Neuronal stem cell (in vitro differentiated cells): ENCODE results near the gene MTREX.

Experiments
- DNase-seq: peaks from one replicate; pipeline ENCODE4 v3.0.0-alpha.2; 2013; ENCODE audit warnings: low spot score
- H2AFZ ChIP-seq: one replicate; pipeline ENCODE4 v1.6.1; 2013; ENCODE audit warnings: mild to moderate bottlenecking, low read length, inconsistent platforms
- H2AK5ac ChIP-seq: 2 replicates; pipeline ENCODE4 v1.6.1; 2013; ENCODE audit warnings: low read depth, mild to moderate bottlenecking, inconsistent platforms, low read length, moderate library complexity, mixed read lengths
- H2BK120ac ChIP-seq: 2 replicates; pipeline ENCODE4 v1.6.1; 2013; ENCODE audit warnings: low read depth, mild to moderate bottlenecking, inconsistent platforms, low read length, moderate library complexity, mixed read lengths
- H2BK12ac ChIP-seq: one replicate; pipeline ENCODE4 v1.6.1; 2013; ENCODE audit warnings: low read length, inconsistent platforms
- H2BK15ac ChIP-seq: 2 replicates; pipeline ENCODE4 v1.6.1; 2013; ENCODE audit warnings: mild to moderate bottlenecking, low read length, inconsistent platforms, mixed read lengths
- H2BK5ac ChIP-seq: one replicate; pipeline ENCODE4 v1.6.1; 2013; ENCODE audit warnings: inconsistent platforms, mild to moderate bottlenecking, low read length, moderate library complexity
- H3K14ac ChIP-seq: one replicate; pipeline ENCODE4 v1.6.1; 2013; ENCODE audit warnings: low read length, inconsistent platforms
- H3K18ac ChIP-seq: 2 replicates; pipeline ENCODE4 v1.6.1; 2013; ENCODE audit warnings: low read length, inconsistent platforms
- H3K23ac ChIP-seq: 2 replicates; pipeline ENCODE4 v1.6.1; 2013; ENCODE audit warnings: low read depth, mild to moderate bottlenecking, mixed read lengths, low read length, inconsistent platforms; ENCODE audit not compliant: poor library complexity
- H3K27ac ChIP-seq: replicated peaks from 3 replicates; pipeline ENCODE4 v1.5.1; 2013; ENCODE audit warnings: low read length, inconsistent platforms
- H3K27me3 ChIP-seq, 3 experiments: 2 replicates each; pipeline ENCODE4 v1.6.1; 2013; ENCODE audit warnings: low read length in 3 of 3, mild to moderate bottlenecking in 2 of 3, inconsistent platforms in 1 of 3, low read depth in 1 of 3, mixed read lengths in 1 of 3, moderate library complexity in 1 of 3; ENCODE audit not compliant: control insufficient read depth in 3 of 3, insufficient read depth in 3 of 3
- H3K36me3 ChIP-seq, 2 donors: replicated peaks in 1 of 2; 2 replicates each; pipeline ENCODE4 v1.6.1; 2013; ENCODE audit warnings: low read length in 2 of 2; ENCODE audit not compliant: control insufficient read depth in 2 of 2, insufficient read depth in 2 of 2
- H3K4ac ChIP-seq: 2 replicates; pipeline ENCODE4 v1.6.1; 2013; ENCODE audit warnings: inconsistent platforms, mild to moderate bottlenecking, low read length, moderate library complexity
- H3K4me1 ChIP-seq, 2 donors: 1 replicate in 1 of 2; 2 replicates in 1 of 2; pipeline ENCODE4 v1.6.1; 2013; ENCODE audit warnings: low read length in 2 of 2, low read depth in 1 of 2; ENCODE audit not compliant: control insufficient read depth in 2 of 2, insufficient read depth in 1 of 2
- H3K4me2 ChIP-seq: one replicate; pipeline ENCODE4 v1.6.1; 2013; ENCODE audit warnings: mild to moderate bottlenecking, low read length, inconsistent platforms; ENCODE audit not compliant: insufficient read depth, poor library complexity, severe bottlenecking
- H3K4me3 ChIP-seq, 2 donors: 2 replicates each; pipeline ENCODE4 v1.5.1; 2013; ENCODE audit warnings: low read length in 2 of 2, mild to moderate bottlenecking in 2 of 2, inconsistent platforms in 1 of 2, moderate library complexity in 1 of 2
- H3K79me1 ChIP-seq: one replicate; pipeline ENCODE4 v1.6.1; 2013; ENCODE audit warnings: low read depth, mild to moderate bottlenecking, inconsistent platforms, low read length, moderate library complexity
- H3K9ac ChIP-seq: one replicate; pipeline ENCODE4 v1.6.1; 2013; ENCODE audit warnings: mild to moderate bottlenecking, low read depth, low read length, inconsistent platforms; ENCODE audit not compliant: poor library complexity
- H3K9me3 ChIP-seq, 2 donors: replicated peaks in 1 of 2; 2 replicates each; pipeline versions ENCODE3 to v1.6.1; 2013; ENCODE audit warnings: low read length in 2 of 2, mild to moderate bottlenecking in 2 of 2, inconsistent platforms in 1 of 2, low read depth in 1 of 2, mixed read lengths in 1 of 2, moderate library complexity in 1 of 2; ENCODE audit not compliant: control insufficient read depth in 2 of 2, insufficient read depth in 1 of 2
- H4K8ac ChIP-seq: one replicate; pipeline ENCODE4 v1.6.1; 2013; ENCODE audit warnings: low read depth, mild to moderate bottlenecking, inconsistent platforms, low read length, moderate library complexity
- H4K91ac ChIP-seq: one replicate; pipeline ENCODE4 v1.6.1; 2013; ENCODE audit warnings: low read length, low read depth, mild to moderate bottlenecking, inconsistent platforms; ENCODE audit not compliant: poor library complexity
- WGBS, 2 donors: extraction: QIAGEN DNeasy Blood & Tissue Kit; methylation state at CpG; one replicate each; pipeline ENCODE4 v1.1.7; 2013; ENCODE audit warnings: missing lambda C conversion rate in 2 of 2, mixed read lengths in 1 of 2; ENCODE audit not compliant: insufficient read length in 2 of 2, insufficient replicate concordance in 1 of 2; ENCODE audit errors: extremely low coverage in 2 of 2; 5-methylcytosine and 5-hydroxymethylcytosine counted together

Gene MTREX

DNA sequence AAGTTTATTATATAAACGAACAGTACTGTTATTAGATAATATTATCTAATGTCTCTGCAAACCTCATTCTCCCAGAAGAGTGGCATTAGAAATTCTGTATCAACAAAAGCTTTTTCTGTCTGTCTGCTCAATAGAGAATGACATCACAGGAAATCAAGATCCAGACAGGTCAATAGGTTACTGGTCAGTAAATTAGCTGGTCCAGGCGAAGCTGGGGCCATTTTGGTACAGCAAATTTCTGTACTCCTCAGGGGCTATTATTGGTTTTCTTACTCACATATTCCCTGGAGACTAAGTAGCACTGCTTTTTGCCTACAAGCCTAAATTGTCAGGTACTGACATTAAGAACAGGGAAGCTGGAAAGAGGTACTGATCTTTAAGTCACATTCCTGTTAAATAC is 146.5 kb downstream of the MTREX start:
- H3K4me2 ChIP-seq = no peak overlapping the region
- no peak overlapping the region for H2BK120ac ChIP-seq
- no peak for DNase-seq
- H3K36me3 ChIP-seq = no peaks in the 10 kb centered on the region
- H2BK5ac ChIP-seq = no peak overlapping the region
- no peaks in the 10 kb centered on the region for H3K9me3 ChIP-seq
- WGBS, 2 donors = no CpG with 5 or more reads among the region's 2 CpGs
- no peaks in the 10 kb centered on the region for H3K4me1 ChIP-seq
- no peak overlapping the region for H3K18ac ChIP-seq
- H3K23ac ChIP-seq = no peak overlapping the region
- H4K8ac ChIP-seq = no peak overlapping the region
- H2BK12ac ChIP-seq = no peak overlapping the region
- no peak overlapping the region for H3K4me3 ChIP-seq
- no peak overlapping the region for H3K14ac ChIP-seq
- H2AK5ac ChIP-seq = no peak overlapping the region
- no peaks in the 10 kb centered on the region for H3K27me3 ChIP-seq
- no peak overlapping the region for H3K27ac ChIP-seq
- peaks cover 2% of the 10 kb centered on the region for H3K79me1 ChIP-seq
- H2BK15ac ChIP-seq = no peak overlapping the region
- H4K91ac ChIP-seq = no peak overlapping the region
- H3K9ac ChIP-seq = no peak overlapping the region
- H2AFZ ChIP-seq = no peak overlapping the region
- no peak overlapping the region for H3K4ac ChIP-seq

- H3K4ac ChIP-seq = no peak overlapping the region
- H3K9me3 ChIP-seq = no peaks in the 10 kb centered on the region
- H2AK5ac ChIP-seq = no peak overlapping the region
- H4K91ac ChIP-seq = no peak overlapping the region
- no peak overlapping the region for H3K14ac ChIP-seq
- no peak overlapping the region for H3K9ac ChIP-seq
- no peak overlapping the region for H2AFZ ChIP-seq
- H3K4me2 ChIP-seq = no peak overlapping the region
- no peak overlapping the region for H2BK15ac ChIP-seq
- H2BK120ac ChIP-seq = no peak overlapping the region
- no peak for DNase-seq
- H3K27ac ChIP-seq = no peak overlapping the region
- H3K4me1 ChIP-seq = no peaks in the 10 kb centered on the region
- no peaks in the 10 kb centered on the region for H3K36me3 ChIP-seq
- H3K79me1 ChIP-seq = peaks cover 2% of the 10 kb centered on the region
- H3K27me3 ChIP-seq = no peaks in the 10 kb centered on the region
- no peak overlapping the region for H2BK12ac ChIP-seq
- WGBS, 2 donors = no CpG with 5 or more reads among the region's 3 CpGs
- no peak overlapping the region for H2BK5ac ChIP-seq
- H3K4me3 ChIP-seq = no peak overlapping the region
- no peak overlapping the region for H3K18ac ChIP-seq
- H4K8ac ChIP-seq = no peak overlapping the region
- no peak overlapping the region for H3K23ac ChIP-seq
Measured at GRCh38 chr5:55456216-55456895, 148.6 kb downstream of the MTREX start.

GRCh38 chr5:55459572-55459971 is 151.8 kb downstream of the MTREX start:
- no CpG with 5 or more reads among the region's 2 CpGs for WGBS, 2 donors

GRCh38 chr5:55463613-55464012 is 155.8 kb downstream of the MTREX start:
- H2AK5ac ChIP-seq = no peak overlapping the region
- H4K8ac ChIP-seq = no peak overlapping the region
- H3K4me3 ChIP-seq = no peak overlapping the region
- H3K4ac ChIP-seq = no peak overlapping the region
- H3K9me3 ChIP-seq = no peaks in the 10 kb centered on the region
- H3K79me1 ChIP-seq = no peaks in the 10 kb centered on the region
- H2BK120ac ChIP-seq = no peak overlapping the region
- no peaks in the 10 kb centered on the region for H3K36me3 ChIP-seq
- H2BK15ac ChIP-seq = no peak overlapping the region
- no peak overlapping the region for H2BK5ac ChIP-seq
- H3K23ac ChIP-seq = no peak overlapping the region
- H2AFZ ChIP-seq = no peak overlapping the region
- no CpG with 5 or more reads among the region's 3 CpGs for WGBS, 2 donors
- H2BK12ac ChIP-seq = no peak overlapping the region
- no peak overlapping the region for H3K9ac ChIP-seq
- H3K27ac ChIP-seq = no peak overlapping the region
- no peak overlapping the region for H3K4me2 ChIP-seq
- DNase-seq = no peak
- H3K27me3 ChIP-seq = no peaks in the 10 kb centered on the region
- H3K4me1 ChIP-seq = no peaks in the 10 kb centered on the region
- H4K91ac ChIP-seq = no peak overlapping the region
- no peak overlapping the region for H3K14ac ChIP-seq
- no peak overlapping the region for H3K18ac ChIP-seq

More at GRCh38 chr5:55459572-55459971, 151.8 kb downstream of the MTREX start:
- no peak overlapping the region for H3K14ac ChIP-seq
- no peak overlapping the region for H3K27ac ChIP-seq
- no peak overlapping the region for H3K23ac ChIP-seq
- H2BK12ac ChIP-seq = no peak overlapping the region
- H4K91ac ChIP-seq = no peak overlapping the region
- no peak overlapping the region for H2BK15ac ChIP-seq
- no peaks in the 10 kb centered on the region for H3K36me3 ChIP-seq
- H3K4me1 ChIP-seq = no peaks in the 10 kb centered on the region
- H4K8ac ChIP-seq = no peak overlapping the region
- H3K4me2 ChIP-seq = no peak overlapping the region
- H2AK5ac ChIP-seq = no peak overlapping the region
- H3K27me3 ChIP-seq = no peaks in the 10 kb centered on the region
- peaks cover 2% of the 10 kb centered on the region for H3K79me1 ChIP-seq
- no peak overlapping the region for H2AFZ ChIP-seq
- H2BK120ac ChIP-seq = no peak overlapping the region
- H2BK5ac ChIP-seq = no peak overlapping the region
- no peaks in the 10 kb centered on the region for H3K9me3 ChIP-seq
- no peak for DNase-seq
- no peak overlapping the region for H3K9ac ChIP-seq
- no peak overlapping the region for H3K4me3 ChIP-seq
- no peak overlapping the region for H3K18ac ChIP-seq
- H3K4ac ChIP-seq = no peak overlapping the region
